Stimulated activated CD8-positive, alpha-beta memory T cell treated with anti-CD3 and anti-CD28 coated beads, Interleukin-7, amount 100 ng/mL, for 4 hours (primary cell): ENCODE measurements around the gene EVC.
"Not testable (repeated sequence)": the region's sequence is repeated elsewhere in the genome, so short reads cannot be mapped to it uniquely, and the experiment has no call there.

ENCODE experiments used
- DNase-seq, 2 donors: peaks; one replicate each; pipeline ENCODE4 v3.0.0-alpha.2; 2020; ENCODE audit warnings: low read depth in 2 of 2

Gene EVC

GRCh38 chr4:5785806-5786680, 75.0 kb downstream of the EVC start:
- no peak for DNase-seq

GRCh38 chr4:5787311-5787710, 76.3 kb downstream of the EVC start:
- DNase-seq, result no peak

GRCh38 chr4:5788144-5788543, 77.1 kb downstream of the EVC start:
- DNase-seq, result no peak

GRCh38 chr4:5789141-5789540, 78.1 kb downstream of the EVC start:
- no peak for DNase-seq

GRCh38 chr4:5790546-5790857, 79.5 kb downstream of the EVC start:
- no peak for DNase-seq

- DNase-seq, result no peak
Measured at GRCh38 chr4:5791654-5792053, 80.7 kb downstream of the EVC start.

GRCh38 chr4:5793514-5793913, 82.5 kb downstream of the EVC start:
- no peak for DNase-seq

- no peak for DNase-seq
Measured at GRCh38 chr4:5795580-5795979, 84.6 kb downstream of the EVC start.

- no peak for DNase-seq
Measured at GRCh38 chr4:5796976-5797375, 86.0 kb downstream of the EVC start.

- DNase-seq, result no peak
Measured at GRCh38 chr4:5797866-5798265, 86.9 kb downstream of the EVC start.

GRCh38 chr4:5798462-5798861, 87.5 kb downstream of the EVC start:
- DNase-seq, result no peak

- DNase-seq, result no peak
Measured at GRCh38 chr4:5798946-5799345, 87.9 kb downstream of the EVC start.

GRCh38 chr4:5799406-5799805, 88.4 kb downstream of the EVC start:
- DNase-seq, result no peak

- DNase-seq, result no peak
Measured at GRCh38 chr4:5800496-5800895, 89.5 kb downstream of the EVC start.

- no peak for DNase-seq
Measured at GRCh38 chr4:5801696-5802095, 90.7 kb downstream of the EVC start.

- DNase-seq, result no peak
Measured at GRCh38 chr4:5802565-5802964, 91.6 kb downstream of the EVC start.

- no peak for DNase-seq
Measured at GRCh38 chr4:5804656-5805055, 93.7 kb downstream of the EVC start.

- DNase-seq, result no peak
Measured at GRCh38 chr4:5805270-5805669, 94.3 kb downstream of the EVC start.

GRCh38 chr4:5808081-5808741, 97.2 kb downstream of the EVC start:
- no peak for DNase-seq

GRCh38 chr4:5809216-5809776, 98.3 kb downstream of the EVC start:
- DNase-seq, result no peak

- no peak for DNase-seq
Measured at GRCh38 chr4:5810151-5810550, 99.2 kb downstream of the EVC start.

GRCh38 chr4:5810770-5811430, 99.9 kb downstream of the EVC start:
- DNase-seq, result no peak

- not testable (repeated sequence) for DNase-seq
Measured at GRCh38 chr4:5812057-5812456, 101.1 kb downstream of the EVC start.
